ENCODE data around the gene FGD2. TPM values are rescaled to one million over a fixed set of nuclear protein-coding genes. Genes with fewer than 3 reads are reported as not detected.
"Not testable (repeated sequence)": the region's sequence is repeated elsewhere in the genome, so short reads cannot be mapped to it uniquely, and the experiment has no call there.

The FGD2 gene
- total and polyA plus RNA-seq, 9 of the 15 experiments (the other 6 are each of a cell fraction or from before 2014, with no cell fraction given) = 0.09 TPM; not detected in 8

DNA sequence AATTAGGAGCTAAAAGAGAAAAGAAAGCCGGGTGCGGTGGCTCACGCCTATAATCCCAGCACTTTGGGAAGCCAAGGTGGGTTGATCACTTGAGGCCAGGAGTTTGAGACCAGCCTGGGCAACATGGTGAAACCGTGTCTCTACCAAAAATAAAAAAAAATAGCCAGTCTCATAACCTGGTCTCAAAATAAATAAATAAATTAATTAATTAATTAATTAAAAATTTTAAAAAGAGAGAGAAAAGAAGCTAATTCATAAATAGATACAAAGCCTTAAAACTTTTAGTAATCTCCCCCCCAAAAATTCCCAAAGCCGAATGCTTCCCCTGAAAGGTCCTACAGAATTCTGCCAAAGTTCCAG lies 53.5 kb downstream of the FGD2 start:
- 55% methylated on average over 5 of the region's 5 CpGs for WGBS (ENCODE audit: insufficient coverage, low coverage, missing lambda C conversion rate)
- in situ Hi-C loops (cut with MboI) = loop anchor here (10.0 kb wide), 1 partner anchor 146 kb away; no protein-coding TSS in a partner anchor
- FAIRE-seq = not testable (repeated sequence)

More for the DNA sequence above, 53.5 kb downstream of the FGD2 start:
- BruUV-seq (replicated peaks); H2AFZ ChIP-seq (ENCODE audit: low read depth, low read length); H4K20me1 ChIP-seq (replicated peaks; ENCODE audit: control insufficient read depth, insufficient read depth, low read length); DNase-seq (ENCODE audit: extremely low read depth in 1 of 4, low spot score in 3 of 4); H3K9me3 ChIP-seq (replicated peaks; ENCODE audit: control insufficient read depth, insufficient read depth, low read depth, low read length); H3K9me1 ChIP-seq (ENCODE audit: control insufficient read depth, insufficient read depth, low read length); H3K79me2 ChIP-seq (ENCODE audit: control insufficient read depth, insufficient read depth, low read length); H3K27me3 ChIP-seq (ENCODE audit: control insufficient read depth in 2 of 2, insufficient read depth in 2 of 2, low read length in 2 of 2); ATAC-seq; H3K4me3 ChIP-seq; H3K36me3 ChIP-seq (ENCODE audit: control insufficient read depth, insufficient read depth, low read length): not testable (repeated sequence)
- H3K9ac ChIP-seq (ENCODE audit: insufficient read depth in 1 of 2, low read depth in 2 of 2, low read length in 2 of 2) = peak overlapping the region in 1 of 2 experiments; percentile 68; a peak in 2 of 4 replicates
- H3K27ac ChIP-seq (ENCODE audit: extremely low read depth, low read depth, low read length) = peak overlapping the region; percentile 86
- intact Hi-C loops (cut with micrococcal nuclease) = loop anchor here (1.0 to 2.0 kb wide), 2 partner anchors 44 to 70 kb away; no protein-coding TSS in a partner anchor
- peaks cover 48 to 62% of the 10 kb centered on the region in 2 experiments for H3K4me1 ChIP-seq (replicated peaks in 1 of 2; ENCODE audit: control insufficient read depth in 2 of 2, insufficient read depth in 2 of 2, low read length in 2 of 2)
- ChIA-PET CTCF (ENCODE audit: low intra/inter-chr PET ratio) (interaction anchor here (0.6 to 3.3 kb wide), 5 partner anchors 14 to 149 kb away, joined by 3 to 38 read pairs (median 3); no protein-coding TSS in a partner anchor), POLR2A (interaction anchor here (1.2 to 2.5 kb wide), 7 partner anchors 13 to 114 kb away, joined by 3 to 17 read pairs (median 8); partner anchors contain the start of gene PIM1)
- peak overlapping the region; percentile 72; the same call in 1 of the 2 replicates for H3K4me2 ChIP-seq (ENCODE audit: insufficient read depth, low read length)
- TF ChIP-seq, protein P1, sequence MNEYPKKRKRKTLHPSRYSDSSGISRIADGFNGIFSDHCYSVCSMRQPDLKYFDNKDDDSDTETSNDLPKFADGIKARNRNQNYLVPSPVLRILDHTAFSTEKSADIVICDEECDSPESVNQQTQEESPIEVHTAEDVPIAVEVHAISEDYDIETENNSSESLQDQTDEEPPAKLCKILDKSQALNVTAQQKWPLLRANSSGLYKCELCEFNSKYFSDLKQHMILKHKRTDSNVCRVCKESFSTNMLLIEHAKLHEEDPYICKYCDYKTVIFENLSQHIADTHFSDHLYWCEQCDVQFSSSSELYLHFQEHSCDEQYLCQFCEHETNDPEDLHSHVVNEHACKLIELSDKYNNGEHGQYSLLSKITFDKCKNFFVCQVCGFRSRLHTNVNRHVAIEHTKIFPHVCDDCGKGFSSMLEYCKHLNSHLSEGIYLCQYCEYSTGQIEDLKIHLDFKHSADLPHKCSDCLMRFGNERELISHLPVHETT (CRISPR knock-in tag; conservative IDR thresholded peaks at IDR 0.05 in 1 of 2, IDR thresholded peaks at IDR 0.05 in 1 of 2) = 0 out of 4 replicates have a peak, but pooled peaks of 1 of the 2 experiments have one; percentile 5
